IPS-20b (cell line): ENCODE data around the gene CYP2A6.

Experiments used
- H3K27ac ChIP-seq: one replicate; pipeline ENCODE4 v1.5.1; 2013; ENCODE audit warnings: low read length
- H3K27me3 ChIP-seq: 2 replicates; pipeline ENCODE4 v1.6.1; 2013; ENCODE audit warnings: mild to moderate bottlenecking, low read length, inconsistent platforms; ENCODE audit not compliant: insufficient read depth
- H3K36me3 ChIP-seq: 2 replicates; pipeline ENCODE4 v1.6.1; 2013; ENCODE audit warnings: low read depth, mild to moderate bottlenecking, inconsistent platforms, low read length, moderate library complexity; ENCODE audit not compliant: insufficient read depth
- H3K4me1 ChIP-seq: 2 replicates; pipeline ENCODE4 v1.6.1; 2013; ENCODE audit warnings: mild to moderate bottlenecking, control low read depth, inconsistent platforms, low read length, moderate library complexity; ENCODE audit not compliant: insufficient read depth
- H3K4me3 ChIP-seq: 2 replicates; pipeline ENCODE4 v1.5.1; 2013; ENCODE audit warnings: mild to moderate bottlenecking, low read length, inconsistent platforms
- H3K9ac ChIP-seq: 2 replicates; pipeline ENCODE4 v1.6.1; 2013; ENCODE audit warnings: low read depth, mild to moderate bottlenecking, inconsistent platforms, low read length, moderate library complexity
- H3K9me3 ChIP-seq: 2 replicates; pipeline ENCODE4 v1.6.1; 2013; ENCODE audit warnings: mild to moderate bottlenecking, low read depth, low read length, inconsistent platforms; ENCODE audit not compliant: insufficient read depth

Gene CYP2A6

GRCh38 chr19:40803170-40803856, 46.9 kb downstream of the CYP2A6 start:
- Histone ChIP-seq H3K9me3 (no peaks in the 10 kb centered on the region), H3K9ac (peak overlapping the region; percentile 9; the same call in 1 of the 2 replicates), H3K27ac (no peak overlapping the region), H3K27me3 (no peaks in the 10 kb centered on the region), H3K36me3 (peaks cover 69% of the 10 kb centered on the region), H3K4me3 (no peak overlapping the region), H3K4me1 (peaks cover 34% of the 10 kb centered on the region)

GRCh38 chr19:40802300-40803169, 47.7 kb downstream of the CYP2A6 start:
- H3K27me3 ChIP-seq, result no peaks in the 10 kb centered on the region
- H3K9me3 ChIP-seq, result no peaks in the 10 kb centered on the region
- peak overlapping the region; percentile 21; the same call in 1 of the 2 replicates for H3K9ac ChIP-seq
- peaks cover 61% of the 10 kb centered on the region for H3K36me3 ChIP-seq
- H3K4me1 ChIP-seq, result peaks cover 33% of the 10 kb centered on the region
- no peak overlapping the region for H3K27ac ChIP-seq
- peak overlapping the region; percentile 25; the same call in 1 of the 2 replicates for H3K4me3 ChIP-seq

- peaks cover 28% of the 10 kb centered on the region for H3K4me1 ChIP-seq
- no peak overlapping the region for H3K27ac ChIP-seq
- H3K9me3 ChIP-seq, result no peaks in the 10 kb centered on the region
- H3K27me3 ChIP-seq, result no peaks in the 10 kb centered on the region
- H3K4me3 ChIP-seq, result peak overlapping the region; percentile 25
- H3K9ac ChIP-seq, result peak overlapping the region; percentile 21; the same call in 1 of the 2 replicates
- H3K36me3 ChIP-seq, result peaks cover 55% of the 10 kb centered on the region
Observed at GRCh38 chr19:40801426-40802299, 48.6 kb downstream of the CYP2A6 start.

- Histone ChIP-seq H3K27me3 (no peaks in the 10 kb centered on the region), H3K27ac (no peak overlapping the region), H3K36me3 (peaks cover 55% of the 10 kb centered on the region), H3K4me1 (peaks cover 24% of the 10 kb centered on the region), H3K4me3 (no peak overlapping the region; the same call in 1 of the 2 replicates), H3K9me3 (no peaks in the 10 kb centered on the region), H3K9ac (no peak overlapping the region; the same call in 1 of the 2 replicates)
Observed at GRCh38 chr19:40800997-40801377, 49.3 kb downstream of the CYP2A6 start.

GRCh38 chr19:40800339-40800996, 49.8 kb downstream of the CYP2A6 start:
- Histone ChIP-seq H3K27me3 (no peaks in the 10 kb centered on the region), H3K27ac (no peak overlapping the region), H3K9ac (peak overlapping the region; percentile 92; the same call in 1 of the 2 replicates), H3K4me3 (peak overlapping the region; percentile 94), H3K4me1 (peaks cover 21% of the 10 kb centered on the region), H3K36me3 (peaks cover 50% of the 10 kb centered on the region), H3K9me3 (no peaks in the 10 kb centered on the region)

GRCh38 chr19:40799558-40800338, 50.5 kb downstream of the CYP2A6 start:
- Histone ChIP-seq H3K36me3 (peaks cover 42% of the 10 kb centered on the region), H3K27ac (no peak overlapping the region), H3K27me3 (no peaks in the 10 kb centered on the region), H3K4me3 (peak overlapping the region; percentile 94), H3K9ac (peak overlapping the region; percentile 92; the same call in 1 of the 2 replicates), H3K9me3 (no peaks in the 10 kb centered on the region), H3K4me1 (peaks cover 21% of the 10 kb centered on the region)

GRCh38 chr19:40798683-40799557, 51.3 kb downstream of the CYP2A6 start, which contains the start of gene EGLN2:
TSS of gene EGLN2 (plus strand) at chr19:40799191. CDS start at chr19:40800573, 1,382 bp downstream.
- Histone ChIP-seq H3K4me3 (peak within 1 kb of the TSS; percentile 94), H3K9ac (peak within 1 kb of the TSS; percentile 92), H3K27me3 (no peaks in the 10 kb centered on the region), H3K9me3 (no peaks in the 10 kb centered on the region), H3K27ac (peak within 1 kb of the TSS; percentile 69), H3K36me3 (peaks cover 35% of the 10 kb centered on the region), H3K4me1 (peaks cover 20% of the 10 kb centered on the region)

- Histone ChIP-seq H3K4me3 (peak overlapping the region; percentile 75), H3K27ac (peak overlapping the region; percentile 69), H3K27me3 (no peaks in the 10 kb centered on the region), H3K9me3 (no peaks in the 10 kb centered on the region), H3K4me1 (peaks cover 14% of the 10 kb centered on the region), H3K36me3 (peaks cover 27% of the 10 kb centered on the region), H3K9ac (peak overlapping the region; percentile 83)
Observed at GRCh38 chr19:40797963-40798682, 52.1 kb downstream of the CYP2A6 start.

- no peaks in the 10 kb centered on the region for H3K9me3 ChIP-seq
- peak overlapping the region; percentile 83; the same call in 1 of the 2 replicates for H3K9ac ChIP-seq
- peaks cover 10% of the 10 kb centered on the region for H3K4me1 ChIP-seq
- H3K36me3 ChIP-seq, result peaks cover 20% of the 10 kb centered on the region
- H3K27me3 ChIP-seq, result no peaks in the 10 kb centered on the region
- peak overlapping the region; percentile 69 for H3K27ac ChIP-seq
- H3K4me3 ChIP-seq, result peak overlapping the region; percentile 75; the same call in 1 of the 2 replicates
Observed at GRCh38 chr19:40797166-40797962, 52.9 kb downstream of the CYP2A6 start.
